Activated T-helper 2 cell treated with anti-CD3 and anti-CD28 coated beads, Interferon-gamma antibody, Interleukin-2, Interleukin-4, amounts not matched to agents 10 μg/mL and 5 μg/mL and 100 μg/mL, durations not matched to agents 14 hours and 24 hours and 36 hours (primary cell): ENCODE results near the gene SH2B3. TPM values are rescaled to one million over a fixed set of nuclear protein-coding genes. Genes with fewer than 3 reads are reported as not detected.

Source experiments
- DNase-seq: peaks from one replicate; pipeline ENCODE4 v3.0.0; 2021; ENCODE audit warnings: low spot score
- H3K27ac Mint-ChIP-seq: one replicate; pipeline ENCODE4 v1.8.0; 2021; ENCODE audit warnings: mixed read lengths
- H3K27me3 Mint-ChIP-seq: one replicate; pipeline ENCODE4 v1.8.0; 2021; ENCODE audit warnings: low read depth, mixed read lengths
- H3K36me3 Mint-ChIP-seq: one replicate; pipeline ENCODE4 v1.8.0; 2021; ENCODE audit warnings: low read depth, mixed read lengths
- H3K4me1 Mint-ChIP-seq: one replicate; pipeline ENCODE4 v1.8.0; 2021; ENCODE audit warnings: low read depth, mixed read lengths
- H3K4me3 Mint-ChIP-seq: one replicate; pipeline ENCODE4 v1.8.0; 2021; ENCODE audit warnings: low read depth, mild to moderate bottlenecking, moderate library complexity, mixed read lengths
- H3K9me3 Mint-ChIP-seq: one replicate; pipeline ENCODE4 v1.8.0; 2021; ENCODE audit warnings: mixed read lengths
- intact Hi-C: fragments of 100-400 bp; cut with micrococcal nuclease; formaldehyde crosslinking; loops from one replicate; pipeline ENCODE4 v1.15.1; 2023
- total RNA-seq: library from RNA; stranded (reverse); gene quantifications from 2 replicates; pipeline ENCODE4 v1.2.3, GENCODE V29; 2022

The SH2B3 gene
- total RNA-seq, 1 donor from 2014 or later = 48.3 TPM

- DNase-seq = no peak
- no peaks in the 10 kb centered on the region for H3K27me3 Mint-ChIP-seq
- H3K9me3 Mint-ChIP-seq = no peaks in the 10 kb centered on the region
- peaks cover 60% of the 10 kb centered on the region for H3K4me1 Mint-ChIP-seq
- intact Hi-C loops = loop anchor here (5.0 kb wide), 2 partner anchors 190 to 280 kb away; partner anchors contain the start of genes ACAD10, ATXN2 and BRAP
- H3K4me3 Mint-ChIP-seq = peak overlapping the region; percentile 92
- peaks cover 27% of the 10 kb centered on the region for H3K36me3 Mint-ChIP-seq
- peak overlapping the region; percentile 91 for H3K27ac Mint-ChIP-seq
These were observed 1.8 kb downstream of the SH2B3 start for GRCh38 chr12:111407377-111408115.

- Mint-ChIP-seq H3K27me3 (no peaks in the 10 kb centered on the region), H3K36me3 (peaks cover 31% of the 10 kb centered on the region), H3K9me3 (no peaks in the 10 kb centered on the region), H3K27ac (peak overlapping the region; percentile 91), H3K4me1 (peaks cover 61% of the 10 kb centered on the region), H3K4me3 (peak overlapping the region; percentile 92)
- no peak for DNase-seq
- intact Hi-C loops = loop anchor here (5.0 kb wide), 2 partner anchors 189 to 279 kb away; partner anchors contain the start of genes ACAD10, ATXN2 and BRAP
These were observed 2.4 kb downstream of the SH2B3 start for GRCh38 chr12:111408116-111408440.

- intact Hi-C loops = loop anchor here (5.0 kb wide), 2 partner anchors 188 to 278 kb away; partner anchors contain the start of genes ACAD10, ATXN2 and BRAP
- Mint-ChIP-seq H3K9me3 (no peaks in the 10 kb centered on the region), H3K4me3 (peak overlapping the region; percentile 92), H3K27me3 (no peaks in the 10 kb centered on the region), H3K36me3 (peaks cover 39% of the 10 kb centered on the region), H3K4me1 (peaks cover 61% of the 10 kb centered on the region), H3K27ac (peak overlapping the region; percentile 42)
- no peak for DNase-seq
These were observed 3.1 kb downstream of the SH2B3 start for GRCh38 chr12:111408686-111409402.

GRCh38 chr12:111409403-111409779 is 3.7 kb downstream of the SH2B3 start:
- H3K9me3 Mint-ChIP-seq = no peaks in the 10 kb centered on the region
- H3K27me3 Mint-ChIP-seq = no peaks in the 10 kb centered on the region
- peaks cover 55% of the 10 kb centered on the region for H3K4me1 Mint-ChIP-seq
- intact Hi-C loops = loop anchor here (5.0 kb wide), 2 partner anchors 188 to 278 kb away; partner anchors contain the start of genes ACAD10, ATXN2 and BRAP
- H3K4me3 Mint-ChIP-seq = peak overlapping the region; percentile 92
- DNase-seq = no peak
- H3K27ac Mint-ChIP-seq = peak overlapping the region; percentile 42
- H3K36me3 Mint-ChIP-seq = peaks cover 39% of the 10 kb centered on the region

- peaks cover 52% of the 10 kb centered on the region for H3K4me1 Mint-ChIP-seq
- no peaks in the 10 kb centered on the region for H3K27me3 Mint-ChIP-seq
- no peak for DNase-seq
- H3K27ac Mint-ChIP-seq = peak overlapping the region; percentile 58
- peaks cover 43% of the 10 kb centered on the region for H3K36me3 Mint-ChIP-seq
- H3K4me3 Mint-ChIP-seq = peak overlapping the region; percentile 92
- H3K9me3 Mint-ChIP-seq = no peaks in the 10 kb centered on the region
- intact Hi-C loops = loop anchor here (5.0 kb wide), 2 partner anchors 187 to 277 kb away; partner anchors contain the start of genes ACAD10, ATXN2 and BRAP
These were observed 4.2 kb downstream of the SH2B3 start for GRCh38 chr12:111409780-111410430.

- no peak for DNase-seq
- intact Hi-C loops = no loop called here
- Mint-ChIP-seq H3K4me3 (no peak overlapping the region), H3K27me3 (no peaks in the 10 kb centered on the region), H3K9me3 (no peaks in the 10 kb centered on the region), H3K27ac (peak overlapping the region; percentile 58), H3K36me3 (peaks cover 47% of the 10 kb centered on the region), H3K4me1 (peaks cover 55% of the 10 kb centered on the region)
These were observed 4.9 kb downstream of the SH2B3 start for GRCh38 chr12:111410431-111411184.

- intact Hi-C loops = no loop called here
- Mint-ChIP-seq H3K4me3 (no peak overlapping the region), H3K27me3 (no peaks in the 10 kb centered on the region), H3K27ac (peak overlapping the region; percentile 52), H3K4me1 (peaks cover 55% of the 10 kb centered on the region), H3K36me3 (peaks cover 49% of the 10 kb centered on the region), H3K9me3 (no peaks in the 10 kb centered on the region)
- DNase-seq = no peak
These were observed 5.6 kb downstream of the SH2B3 start for GRCh38 chr12:111411185-111411764.

- Mint-ChIP-seq H3K9me3 (no peaks in the 10 kb centered on the region), H3K4me3 (peak overlapping the region; percentile 53), H3K36me3 (peaks cover 49% of the 10 kb centered on the region), H3K27me3 (no peaks in the 10 kb centered on the region), H3K27ac (peak overlapping the region; percentile 73), H3K4me1 (peaks cover 57% of the 10 kb centered on the region)
- DNase-seq = no peak
- intact Hi-C loops = no loop called here
These were observed 6.5 kb downstream of the SH2B3 start for GRCh38 chr12:111412007-111412829.

- peak overlapping the region; percentile 73 for H3K27ac Mint-ChIP-seq
- intact Hi-C loops = no loop called here
- no peak for DNase-seq
- H3K4me1 Mint-ChIP-seq = peaks cover 51% of the 10 kb centered on the region
- H3K27me3 Mint-ChIP-seq = no peaks in the 10 kb centered on the region
- H3K4me3 Mint-ChIP-seq = peak overlapping the region; percentile 30
- peaks cover 48% of the 10 kb centered on the region for H3K36me3 Mint-ChIP-seq
- H3K9me3 Mint-ChIP-seq = no peaks in the 10 kb centered on the region
These were observed 7.2 kb downstream of the SH2B3 start for GRCh38 chr12:111412830-111413441.

GRCh38 chr12:111413442-111414086 is 7.8 kb downstream of the SH2B3 start:
- H3K4me3 Mint-ChIP-seq = no peak overlapping the region
- no peak for DNase-seq
- peaks cover 45% of the 10 kb centered on the region for H3K4me1 Mint-ChIP-seq
- H3K27ac Mint-ChIP-seq = peak overlapping the region; percentile 73
- intact Hi-C loops = no loop called here
- no peaks in the 10 kb centered on the region for H3K9me3 Mint-ChIP-seq
- no peaks in the 10 kb centered on the region for H3K27me3 Mint-ChIP-seq
- peaks cover 43% of the 10 kb centered on the region for H3K36me3 Mint-ChIP-seq
